Duodenal mucosa (tissue), 2 donors: ENCODE data around the gene SELL.
"Not testable (repeated sequence)": the region's sequence is repeated elsewhere in the genome, so short reads cannot be mapped to it uniquely, and the experiment has no call there.

Experiments
- H3K27ac ChIP-seq: one replicate; pipeline ENCODE4 v1.7.0; 2013; ENCODE audit warnings: low read depth, low read length
- H3K27me3 ChIP-seq, 2 donors: one replicate each; pipeline ENCODE4 v1.7.0; 2013; ENCODE audit warnings: low read length in 2 of 2, control low read depth in 1 of 2; ENCODE audit not compliant: insufficient read depth in 2 of 2, control insufficient read depth in 1 of 2
- H3K36me3 ChIP-seq, 2 donors: one replicate each; pipeline ENCODE4 v1.7.0; 2013; ENCODE audit warnings: low read length in 2 of 2, control low read depth in 1 of 2; ENCODE audit not compliant: insufficient read depth in 2 of 2, control insufficient read depth in 1 of 2
- H3K4me1 ChIP-seq, 2 donors: one replicate each; pipeline ENCODE4 v1.7.0; 2013; ENCODE audit warnings: low read length in 2 of 2, control low read depth in 1 of 2; ENCODE audit not compliant: insufficient read depth in 2 of 2, control insufficient read depth in 1 of 2
- H3K4me3 ChIP-seq, 2 donors: one replicate each; pipeline ENCODE4 v1.7.0; 2013; ENCODE audit warnings: low read length in 2 of 2, low read depth in 1 of 2
- H3K9ac ChIP-seq, 2 donors: one replicate each; pipeline ENCODE4 v1.7.0; 2013; ENCODE audit warnings: low read length in 2 of 2, low read depth in 1 of 2
- H3K9me3 ChIP-seq, 2 donors: one replicate each; pipeline ENCODE4 v1.7.0; 2013; ENCODE audit warnings: low read length in 2 of 2, control low read depth in 1 of 2; ENCODE audit not compliant: control insufficient read depth in 1 of 2

The SELL gene

DNA sequence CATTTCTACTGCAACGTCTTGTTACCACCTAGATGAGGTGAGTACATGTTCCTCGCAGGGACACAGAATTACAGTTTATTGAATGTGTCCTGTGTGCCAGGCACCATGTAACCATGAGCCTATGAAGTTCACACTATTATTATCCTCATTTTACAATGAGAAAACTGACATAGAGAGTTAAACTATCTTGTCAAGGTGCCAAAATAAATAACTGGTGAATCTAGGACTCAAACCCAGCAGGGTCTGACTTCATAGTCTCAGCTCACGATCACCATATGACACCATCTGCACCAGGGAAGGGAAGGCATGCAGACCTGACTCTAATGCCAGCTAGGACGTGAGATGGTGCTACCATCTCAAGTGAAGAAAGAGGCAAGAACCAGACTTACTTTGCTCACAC is 20.0 kb upstream of the SELL start:
- Histone ChIP-seq H3K9me3 (no peaks in the 10 kb centered on the region), H3K27me3 (no peaks in the 10 kb centered on the region), H3K4me1 (no peaks in the 10 kb centered on the region), H3K36me3 (no peaks in the 10 kb centered on the region), H3K4me3 (no peak overlapping the region), H3K27ac (no peak overlapping the region), H3K9ac (no peak overlapping the region)

DNA sequence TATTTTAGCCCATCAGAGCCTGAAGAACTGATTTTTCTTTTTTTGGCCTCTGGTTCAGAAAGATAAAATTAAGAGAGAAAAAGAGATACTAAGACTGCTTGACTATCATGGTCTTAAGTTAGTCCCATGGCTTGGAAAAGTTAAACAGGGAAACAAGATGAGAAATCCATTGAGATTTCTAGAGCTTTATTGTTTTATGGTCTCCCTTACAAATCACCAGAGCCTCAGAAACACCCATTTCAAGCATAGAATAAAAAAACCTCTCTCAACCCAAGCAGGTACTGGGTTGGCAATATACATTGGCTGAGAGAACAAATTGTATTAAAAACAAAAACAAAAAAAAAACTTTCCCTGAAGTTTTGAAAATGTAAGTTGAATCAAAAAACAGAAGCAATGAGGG is 18.6 kb upstream of the SELL start:
- H3K4me3 ChIP-seq, result no peak overlapping the region
- H3K27ac ChIP-seq, result no peak overlapping the region
- no peaks in the 10 kb centered on the region for H3K27me3 ChIP-seq
- no peaks in the 10 kb centered on the region for H3K9me3 ChIP-seq
- no peaks in the 10 kb centered on the region for H3K36me3 ChIP-seq
- H3K9ac ChIP-seq, result no peak overlapping the region
- no peaks in the 10 kb centered on the region for H3K4me1 ChIP-seq

DNA sequence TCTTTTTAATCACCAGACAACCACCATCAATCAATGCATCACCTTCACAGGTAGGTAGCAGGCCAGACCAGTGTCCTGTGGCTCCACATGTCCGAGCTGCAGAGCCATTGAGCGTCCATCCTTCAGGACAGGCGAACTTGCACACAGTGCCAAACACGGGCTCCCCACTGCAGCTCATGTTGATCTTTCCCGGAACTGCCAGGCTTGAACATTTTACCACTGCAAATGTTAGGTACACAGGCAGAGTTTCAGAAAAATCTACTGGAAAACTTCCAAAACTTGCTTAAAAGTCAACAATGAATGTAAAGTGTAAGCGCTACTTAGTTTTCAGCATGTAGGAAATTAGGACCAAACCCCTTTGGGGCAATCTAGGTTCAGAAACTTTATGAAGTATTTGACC is 15.9 kb upstream of the SELL start:
- no peaks in the 10 kb centered on the region for H3K9me3 ChIP-seq
- no peaks in the 10 kb centered on the region for H3K36me3 ChIP-seq
- no peak overlapping the region for H3K9ac ChIP-seq
- H3K27ac ChIP-seq, result no peak overlapping the region
- no peaks in the 10 kb centered on the region for H3K27me3 ChIP-seq
- H3K4me3 ChIP-seq, result no peak overlapping the region
- H3K4me1 ChIP-seq, result no peaks in the 10 kb centered on the region

DNA sequence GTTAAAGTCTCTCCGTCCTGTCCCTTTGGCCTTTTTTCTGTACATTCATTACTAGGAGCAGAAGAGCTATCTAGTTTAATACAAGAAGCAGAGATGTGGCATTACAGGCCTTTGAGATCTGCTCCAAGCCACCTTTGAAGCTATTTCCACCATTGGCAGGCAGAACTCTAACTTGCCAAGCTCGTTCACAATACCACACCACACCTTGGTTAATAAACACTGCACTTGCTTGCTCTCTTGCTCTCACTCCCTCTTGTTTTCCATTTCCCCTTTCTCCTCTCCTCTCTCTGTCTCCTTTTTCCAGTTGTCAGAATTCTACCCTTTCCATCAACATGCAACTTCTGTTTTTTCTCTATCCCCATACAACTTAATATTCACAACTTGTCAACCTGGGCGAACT is 15.4 kb upstream of the SELL start:
- no peaks in the 10 kb centered on the region for H3K36me3 ChIP-seq
- no peak overlapping the region for H3K27ac ChIP-seq
- no peaks in the 10 kb centered on the region for H3K27me3 ChIP-seq
- no peaks in the 10 kb centered on the region for H3K9me3 ChIP-seq
- no peaks in the 10 kb centered on the region for H3K4me1 ChIP-seq
- no peak overlapping the region for H3K9ac ChIP-seq
- no peak overlapping the region for H3K4me3 ChIP-seq

DNA sequence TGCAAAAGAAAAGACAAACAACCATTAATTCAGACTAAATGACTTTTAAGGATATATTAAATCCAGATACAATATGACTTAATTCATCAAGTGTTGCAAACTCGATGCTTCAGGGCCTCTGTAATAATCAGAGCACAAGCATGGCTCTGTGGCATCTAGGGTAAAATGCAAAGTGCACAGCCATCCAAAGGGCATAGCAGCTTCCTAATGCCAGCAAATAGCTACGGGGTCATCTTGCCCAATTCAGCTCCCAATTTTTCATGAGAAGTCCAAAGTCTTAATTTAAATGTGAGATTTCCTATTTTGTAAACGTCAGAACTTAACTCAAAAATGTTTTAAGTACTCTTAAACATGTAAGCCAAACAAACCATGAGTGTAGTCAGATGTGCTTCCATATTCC is 14.5 kb upstream of the SELL start:
- Histone ChIP-seq H3K27ac (no peak overlapping the region), H3K4me1 (no peaks in the 10 kb centered on the region), H3K27me3 (no peaks in the 10 kb centered on the region), H3K9me3 (no peaks in the 10 kb centered on the region), H3K9ac (no peak overlapping the region), H3K36me3 (no peaks in the 10 kb centered on the region), H3K4me3 (no peak overlapping the region)

DNA sequence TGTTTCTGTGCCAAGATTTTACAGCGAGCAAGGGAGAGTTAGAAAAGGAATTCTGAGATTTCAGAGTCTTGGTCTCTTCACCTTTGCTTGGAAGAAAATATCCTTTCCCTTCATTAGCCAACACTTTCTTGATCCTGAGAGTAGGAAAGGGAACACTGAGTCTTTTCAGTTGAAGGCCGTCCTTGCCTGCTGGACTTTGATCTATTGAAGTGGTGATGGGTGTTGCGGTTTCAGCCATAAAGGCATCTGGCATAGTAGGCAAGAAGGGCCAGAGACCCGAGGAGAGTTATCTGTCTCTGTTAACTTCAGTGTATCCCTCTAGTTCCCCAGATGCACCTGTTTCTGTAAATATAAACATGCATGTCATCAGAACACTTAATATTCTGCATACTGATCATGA is 12.7 kb upstream of the SELL start:
- H3K9me3 ChIP-seq, result no peaks in the 10 kb centered on the region
- H3K9ac ChIP-seq, result no peak overlapping the region
- no peaks in the 10 kb centered on the region for H3K36me3 ChIP-seq
- no peak overlapping the region for H3K4me3 ChIP-seq
- no peak overlapping the region for H3K27ac ChIP-seq
- H3K4me1 ChIP-seq, result no peaks in the 10 kb centered on the region
- no peaks in the 10 kb centered on the region for H3K27me3 ChIP-seq

DNA sequence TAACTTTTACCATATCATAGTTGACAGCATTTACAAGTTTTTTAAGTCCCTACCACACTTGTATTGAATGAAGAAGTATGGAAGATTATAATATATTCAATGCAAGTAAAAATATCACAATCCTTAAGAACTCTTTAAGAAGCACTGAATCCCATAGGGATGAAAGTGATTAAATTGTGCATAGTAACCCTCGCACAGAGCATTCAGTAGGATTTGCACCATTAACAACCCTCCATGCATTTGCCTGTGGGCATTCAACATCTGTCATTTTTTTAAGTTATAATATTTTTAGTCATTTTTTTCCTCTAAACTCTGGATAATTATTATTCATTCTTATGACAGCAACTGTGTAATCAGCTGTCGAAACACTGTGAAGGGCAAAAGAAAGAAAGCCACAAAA is 12.3 kb upstream of the SELL start:
- Histone ChIP-seq H3K36me3 (no peaks in the 10 kb centered on the region), H3K9ac (no peak overlapping the region), H3K9me3 (no peaks in the 10 kb centered on the region), H3K27me3 (no peaks in the 10 kb centered on the region), H3K27ac (no peak overlapping the region), H3K4me3 (no peak overlapping the region), H3K4me1 (no peaks in the 10 kb centered on the region)

DNA sequence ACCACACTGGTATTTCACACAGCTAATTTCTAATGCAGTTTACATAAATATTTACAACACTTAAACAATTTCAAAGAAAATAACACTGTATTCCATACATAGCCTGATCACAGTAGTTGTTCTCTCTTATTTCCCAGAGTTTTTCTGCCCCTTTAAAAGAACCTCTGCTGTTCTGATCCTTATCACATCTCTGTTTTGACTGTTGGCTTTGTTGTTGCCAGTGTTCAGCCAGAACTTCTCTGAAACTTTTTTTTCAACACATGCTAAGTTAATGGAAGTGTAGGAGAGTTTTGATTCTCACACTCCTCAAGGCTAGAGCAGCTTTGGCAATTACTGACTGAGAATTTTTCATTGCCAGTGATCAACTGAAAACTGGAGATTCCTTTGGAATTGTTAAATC is 11.4 kb upstream of the SELL start:
- H3K9me3 ChIP-seq, result no peaks in the 10 kb centered on the region
- H3K9ac ChIP-seq, result no peak overlapping the region
- no peak overlapping the region for H3K4me3 ChIP-seq
- no peak overlapping the region for H3K27ac ChIP-seq
- no peaks in the 10 kb centered on the region for H3K4me1 ChIP-seq
- no peaks in the 10 kb centered on the region for H3K36me3 ChIP-seq
- H3K27me3 ChIP-seq, result no peaks in the 10 kb centered on the region

DNA sequence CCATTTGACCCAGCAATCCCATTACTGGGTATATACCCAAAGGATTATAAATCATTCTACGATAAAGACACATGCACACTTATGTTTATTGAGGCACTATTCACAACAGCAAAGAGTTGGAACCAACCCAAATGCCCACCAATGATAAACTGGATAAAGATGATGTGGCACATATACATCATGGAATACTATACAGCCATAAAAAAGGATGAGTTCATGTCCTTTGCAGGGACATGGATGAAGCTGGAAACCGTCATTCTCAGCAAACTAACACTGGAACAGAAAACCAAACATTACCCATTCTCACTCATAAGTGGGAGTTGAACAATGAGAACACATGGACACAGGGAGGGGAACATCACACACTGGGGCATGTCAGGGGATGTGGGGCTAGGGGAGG is 3.7 kb upstream of the SELL start:
- not testable (repeated sequence) for H3K36me3 ChIP-seq, H3K9ac ChIP-seq, H3K4me1 ChIP-seq, H3K9me3 ChIP-seq, H3K27ac ChIP-seq, H3K27me3 ChIP-seq, H3K4me3 ChIP-seq

DNA sequence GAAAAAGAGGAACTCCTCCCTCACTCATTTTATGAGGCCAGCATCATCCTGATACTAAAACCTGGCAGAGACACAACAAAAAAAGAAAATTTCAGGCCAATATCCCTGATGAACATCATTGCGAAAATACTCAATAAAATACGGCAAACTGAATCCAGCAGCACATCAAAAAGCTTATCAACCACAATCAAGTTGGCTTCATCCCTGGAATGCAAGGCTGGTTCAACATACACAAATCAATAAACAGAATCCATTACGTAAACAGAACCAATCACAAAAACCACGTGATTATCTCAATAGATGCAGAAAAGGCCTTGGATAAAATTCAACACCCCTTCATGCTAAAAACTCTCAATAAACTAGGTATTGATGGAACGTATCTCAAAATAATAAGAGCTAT is 1.7 kb upstream of the SELL start:
- not testable (repeated sequence) for H3K4me3 ChIP-seq, H3K9ac ChIP-seq, H3K36me3 ChIP-seq, H3K4me1 ChIP-seq, H3K27ac ChIP-seq, H3K9me3 ChIP-seq, H3K27me3 ChIP-seq

DNA sequence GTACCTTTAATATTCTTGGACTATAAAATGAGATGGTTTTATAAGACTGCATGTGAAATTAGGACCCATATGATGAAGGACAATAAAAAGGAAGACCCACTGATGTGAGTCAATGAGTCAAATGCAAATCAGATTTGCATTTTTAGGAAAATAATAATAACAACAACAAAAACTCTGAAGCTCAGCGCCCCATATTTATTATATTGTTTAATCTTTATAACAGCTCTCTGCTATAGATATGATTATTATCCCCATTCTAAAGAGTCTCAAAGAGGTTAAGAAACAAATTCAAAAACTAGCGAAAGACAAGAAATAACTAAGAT is 850 bp upstream of the SELL start:
- H3K9me3 ChIP-seq, result peaks cover 0 to 3% of the 10 kb centered on the region in 2 donors
- H3K4me3 ChIP-seq, result no peak overlapping the region
- peaks cover 0 to 3% of the 10 kb centered on the region in 2 donors for H3K4me1 ChIP-seq
- no peaks in the 10 kb centered on the region for H3K36me3 ChIP-seq
- no peak overlapping the region for H3K27ac ChIP-seq
- H3K9ac ChIP-seq, result no peak overlapping the region
- no peaks in the 10 kb centered on the region for H3K27me3 ChIP-seq
